Effector memory CD8-positive, alpha-beta T cell (primary cell): ENCODE data around the gene XPO1.
"Not testable (repeated sequence)": the region's sequence is repeated elsewhere in the genome, so short reads cannot be mapped to it uniquely, and the experiment has no call there.

Experiments
- ATAC-seq: fragments of 150-1000 bp; cut with Tn5 transposase; replicated peaks from 2 replicates; pipeline ENCODE4 v1.10.0; 2021; ENCODE audit warnings: mild to moderate bottlenecking, moderate library complexity
- DNase-seq, 3 experiments: peaks; one replicate each; pipeline ENCODE4 v3.0.0; 2021
- H3K27ac Mint-ChIP-seq, 2 donors: one replicate each; pipeline ENCODE4 v1.8.0; 2022; ENCODE audit warnings: mild to moderate bottlenecking in 2 of 2, mixed read lengths in 2 of 2, moderate library complexity in 2 of 2
- H3K27me3 Mint-ChIP-seq, 2 donors: one replicate each; pipeline ENCODE4 v1.8.0; 2022; ENCODE audit warnings: mixed read lengths in 2 of 2
- H3K36me3 Mint-ChIP-seq: one replicate; pipeline ENCODE4 v1.8.0; 2022; ENCODE audit warnings: mild to moderate bottlenecking, moderate library complexity, mixed read lengths; ENCODE audit not compliant: insufficient read depth
- H3K4me1 Mint-ChIP-seq, 2 donors: one replicate each; pipeline ENCODE4 v1.8.0; 2022; ENCODE audit warnings: low read depth in 2 of 2, mixed read lengths in 2 of 2
- H3K4me3 Mint-ChIP-seq, 2 donors: one replicate each; pipeline ENCODE4 v1.8.0; 2022; ENCODE audit warnings: mild to moderate bottlenecking in 2 of 2, mixed read lengths in 2 of 2, moderate library complexity in 2 of 2
- H3K9me3 Mint-ChIP-seq, 2 donors: one replicate each; pipeline ENCODE4 v1.8.0; 2022; ENCODE audit warnings: mixed read lengths in 2 of 2
- total RNA-seq, 9 experiments: gene quantifications; one replicate each; lab custom pipeline; 2026; lab: John Stamatoyannopoulos, UW

XPO1 gene, protein sequence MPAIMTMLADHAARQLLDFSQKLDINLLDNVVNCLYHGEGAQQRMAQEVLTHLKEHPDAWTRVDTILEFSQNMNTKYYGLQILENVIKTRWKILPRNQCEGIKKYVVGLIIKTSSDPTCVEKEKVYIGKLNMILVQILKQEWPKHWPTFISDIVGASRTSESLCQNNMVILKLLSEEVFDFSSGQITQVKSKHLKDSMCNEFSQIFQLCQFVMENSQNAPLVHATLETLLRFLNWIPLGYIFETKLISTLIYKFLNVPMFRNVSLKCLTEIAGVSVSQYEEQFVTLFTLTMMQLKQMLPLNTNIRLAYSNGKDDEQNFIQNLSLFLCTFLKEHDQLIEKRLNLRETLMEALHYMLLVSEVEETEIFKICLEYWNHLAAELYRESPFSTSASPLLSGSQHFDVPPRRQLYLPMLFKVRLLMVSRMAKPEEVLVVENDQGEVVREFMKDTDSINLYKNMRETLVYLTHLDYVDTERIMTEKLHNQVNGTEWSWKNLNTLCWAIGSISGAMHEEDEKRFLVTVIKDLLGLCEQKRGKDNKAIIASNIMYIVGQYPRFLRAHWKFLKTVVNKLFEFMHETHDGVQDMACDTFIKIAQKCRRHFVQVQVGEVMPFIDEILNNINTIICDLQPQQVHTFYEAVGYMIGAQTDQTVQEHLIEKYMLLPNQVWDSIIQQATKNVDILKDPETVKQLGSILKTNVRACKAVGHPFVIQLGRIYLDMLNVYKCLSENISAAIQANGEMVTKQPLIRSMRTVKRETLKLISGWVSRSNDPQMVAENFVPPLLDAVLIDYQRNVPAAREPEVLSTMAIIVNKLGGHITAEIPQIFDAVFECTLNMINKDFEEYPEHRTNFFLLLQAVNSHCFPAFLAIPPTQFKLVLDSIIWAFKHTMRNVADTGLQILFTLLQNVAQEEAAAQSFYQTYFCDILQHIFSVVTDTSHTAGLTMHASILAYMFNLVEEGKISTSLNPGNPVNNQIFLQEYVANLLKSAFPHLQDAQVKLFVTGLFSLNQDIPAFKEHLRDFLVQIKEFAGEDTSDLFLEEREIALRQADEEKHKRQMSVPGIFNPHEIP (N-terminal part only)
- total RNA-seq, result 235 to 529 (median 356) reads per million in 9 experiments

DNA sequence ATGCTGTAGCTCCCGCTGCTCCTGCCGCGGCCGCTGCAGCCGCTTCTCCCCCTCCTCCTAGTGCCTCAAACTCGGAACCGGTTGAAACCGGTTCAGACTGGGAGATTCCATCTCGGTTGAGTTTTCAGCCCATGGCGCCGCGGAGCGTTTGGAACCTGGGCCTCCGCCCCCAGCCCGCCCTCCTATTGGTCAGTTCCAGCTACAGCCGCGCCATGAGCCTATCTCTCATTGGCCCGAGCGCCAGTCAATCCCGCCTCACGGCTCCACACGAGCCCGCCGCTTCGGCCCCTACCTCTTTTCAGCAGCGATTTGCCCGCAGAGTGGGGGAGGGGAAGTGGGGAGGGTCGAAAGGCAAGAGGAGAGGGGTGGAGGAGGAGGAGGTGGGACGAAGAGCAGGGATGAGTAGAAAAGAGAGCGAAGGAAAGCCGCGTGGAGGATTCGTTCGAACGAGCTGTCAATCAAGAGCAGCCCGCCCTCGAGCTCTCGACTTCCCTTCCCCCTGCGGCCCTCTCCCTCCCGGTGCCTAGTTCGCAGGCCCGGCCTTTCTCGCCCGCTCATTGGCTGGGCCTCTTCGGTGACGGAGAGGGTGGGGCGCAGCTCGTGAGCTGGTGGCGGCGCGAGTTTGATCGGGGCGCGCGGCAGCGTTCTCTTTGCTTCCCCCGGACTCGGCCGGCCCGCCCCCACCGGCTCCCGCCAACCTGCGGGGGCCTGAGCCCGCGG, at the start of gene XPO1:
Gene XPO1, minus strand, starts transcription at position 157 of the 720 bp plus-strand sequence. CDS start 4,459 bp downstream, outside the sequence.
- DNase-seq (peak; percentile 96 to 98 (median 97)), ATAC-seq (peak; percentile 77)
- Mint-ChIP-seq H3K4me3 (peak within 1 kb of the TSS; percentile 92 to 97), H3K36me3 (peaks cover 35% of the 10 kb centered on the region), H3K9me3 (no peaks in the 10 kb centered on the region), H3K27ac (peak within 1 kb of the TSS; percentile 100), H3K27me3 (no peaks in the 10 kb centered on the region), H3K4me1 (peaks cover 27 to 47% of the 10 kb centered on the region in 2 donors)

DNA sequence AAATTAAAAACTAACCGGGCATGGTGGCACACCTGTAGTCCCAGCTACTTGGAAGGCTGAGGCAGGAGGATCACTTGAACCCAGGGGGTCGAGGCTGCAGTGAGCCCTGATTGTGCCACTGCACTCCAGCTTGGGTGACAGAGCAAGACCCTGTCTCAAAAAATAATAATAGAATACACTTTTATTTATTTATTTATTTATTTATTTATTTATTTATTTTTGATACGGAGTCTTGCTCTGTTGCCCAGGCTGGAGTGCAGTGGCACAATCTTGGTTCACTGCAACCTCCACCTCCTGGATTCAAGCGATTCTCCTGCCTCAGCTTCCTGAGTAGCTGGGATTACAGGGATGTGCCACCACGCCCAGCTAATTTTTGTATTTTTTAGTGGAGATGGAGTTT, 48.8 kb upstream of the XPO1 start:
- not testable (repeated sequence) for H3K27me3 Mint-ChIP-seq, H3K4me3 Mint-ChIP-seq, H3K36me3 Mint-ChIP-seq, ATAC-seq, H3K4me1 Mint-ChIP-seq, H3K27ac Mint-ChIP-seq, DNase-seq, H3K9me3 Mint-ChIP-seq

GRCh38 chr2:61585383-61585782, 47.2 kb upstream of the XPO1 start:
- Mint-ChIP-seq H3K4me1 (peaks cover 0 to 2% of the 10 kb centered on the region in 2 donors), H3K4me3 (no peak overlapping the region), H3K27me3 (no peaks in the 10 kb centered on the region), H3K9me3 (no peaks in the 10 kb centered on the region), H3K36me3 (no peaks in the 10 kb centered on the region), H3K27ac (no peak overlapping the region)
- no peak for ATAC-seq
- DNase-seq, result no peak

DNA sequence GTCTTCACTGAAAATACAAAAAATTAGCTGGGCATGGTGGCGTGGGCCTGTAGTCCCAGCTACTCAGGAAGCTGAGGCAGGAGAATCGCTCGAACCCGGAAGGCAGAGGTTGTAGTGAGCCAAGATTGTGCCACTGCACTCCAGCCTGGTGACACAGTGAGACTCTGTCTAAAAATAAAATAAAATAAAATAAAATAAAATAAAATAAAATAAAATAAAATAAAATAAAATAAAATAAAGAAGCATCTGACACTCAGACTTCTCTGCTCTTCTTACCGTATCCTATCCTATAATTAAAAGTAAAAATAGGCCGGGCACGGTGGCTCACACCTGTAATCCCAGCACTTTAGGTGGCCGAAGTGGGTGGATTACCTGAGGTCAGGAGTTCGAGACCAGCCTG, 46.2 kb upstream of the XPO1 start:
- H3K27ac Mint-ChIP-seq, DNase-seq, H3K4me3 Mint-ChIP-seq, H3K36me3 Mint-ChIP-seq, H3K27me3 Mint-ChIP-seq, H3K4me1 Mint-ChIP-seq, H3K9me3 Mint-ChIP-seq, ATAC-seq: not testable (repeated sequence)

GRCh38 chr2:61582165-61582564, 44.0 kb upstream of the XPO1 start:
- Mint-ChIP-seq H3K4me3 (no peak overlapping the region), H3K27ac (no peak overlapping the region), H3K4me1 (no peaks in the 10 kb centered on the region), H3K36me3 (no peaks in the 10 kb centered on the region), H3K9me3 (no peaks in the 10 kb centered on the region), H3K27me3 (no peaks in the 10 kb centered on the region)
- no peak for DNase-seq
- ATAC-seq, result no peak

GRCh38 chr2:61581716-61582115, 43.6 kb upstream of the XPO1 start:
- Mint-ChIP-seq H3K36me3 (no peaks in the 10 kb centered on the region), H3K4me1 (no peaks in the 10 kb centered on the region), H3K9me3 (no peaks in the 10 kb centered on the region), H3K27me3 (no peaks in the 10 kb centered on the region), H3K27ac (no peak overlapping the region), H3K4me3 (no peak overlapping the region)
- no peak for ATAC-seq
- no peak for DNase-seq

DNA sequence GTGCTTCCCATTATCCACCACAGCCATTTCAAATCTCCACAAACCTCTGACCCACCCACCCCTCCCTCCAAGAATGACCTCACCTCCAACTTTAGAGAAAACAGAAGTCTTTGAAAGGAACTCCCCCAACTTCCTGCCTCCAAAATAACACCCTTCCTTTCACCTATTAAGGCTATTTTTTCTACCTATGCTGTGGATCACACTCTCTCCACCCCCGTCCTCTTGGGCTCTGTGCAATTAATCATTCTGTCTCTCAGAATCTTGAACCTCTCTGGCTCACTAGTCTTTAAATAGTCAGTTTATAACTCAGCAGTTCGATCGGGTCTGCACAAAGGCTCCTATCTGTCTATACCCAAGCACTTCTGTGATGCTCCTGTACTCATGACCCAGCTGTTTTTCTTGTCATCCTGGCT, 37.3 kb upstream of the XPO1 start:
- H3K27me3 Mint-ChIP-seq, result no peaks in the 10 kb centered on the region
- ATAC-seq (no peak), DNase-seq (no peak)
- peak overlapping the region in 1 of 2 donors; percentile 45 for H3K27ac Mint-ChIP-seq
- peaks cover 4 to 7% of the 10 kb centered on the region in 2 donors for H3K4me1 Mint-ChIP-seq
- no peak overlapping the region for H3K4me3 Mint-ChIP-seq
- H3K9me3 Mint-ChIP-seq, result no peaks in the 10 kb centered on the region
- no peaks in the 10 kb centered on the region for H3K36me3 Mint-ChIP-seq

GRCh38 chr2:61566566-61566965, 28.4 kb upstream of the XPO1 start:
- H3K9me3 Mint-ChIP-seq, result no peaks in the 10 kb centered on the region
- no peak for DNase-seq
- H3K27ac Mint-ChIP-seq, result no peak overlapping the region
- no peaks in the 10 kb centered on the region for H3K36me3 Mint-ChIP-seq
- H3K4me1 Mint-ChIP-seq, result no peaks in the 10 kb centered on the region
- H3K27me3 Mint-ChIP-seq, result no peaks in the 10 kb centered on the region
- ATAC-seq, result no peak
- no peak overlapping the region for H3K4me3 Mint-ChIP-seq

DNA sequence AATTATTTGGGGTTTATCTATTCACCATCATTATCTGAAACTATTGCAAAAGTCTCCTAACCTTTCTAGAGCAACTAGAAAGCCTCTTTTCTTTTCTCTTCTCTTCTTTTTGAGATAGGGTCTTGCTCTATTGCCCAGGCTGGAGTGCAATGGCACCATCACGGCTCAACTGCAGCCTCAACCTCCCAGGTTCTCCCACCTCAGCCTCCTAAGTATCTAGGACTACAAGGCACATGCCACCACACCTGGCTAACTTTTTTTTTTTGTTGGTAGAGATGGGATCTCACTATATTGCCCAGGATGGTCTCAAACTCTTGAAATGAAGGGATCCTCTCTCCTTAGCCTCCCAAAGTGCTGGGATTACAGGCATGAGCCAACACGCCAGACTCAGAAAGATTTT, 24.5 kb upstream of the XPO1 start:
- Mint-ChIP-seq H3K27ac (no peak overlapping the region), H3K27me3 (no peaks in the 10 kb centered on the region), H3K4me1 (no peaks in the 10 kb centered on the region), H3K36me3 (no peaks in the 10 kb centered on the region), H3K9me3 (no peaks in the 10 kb centered on the region), H3K4me3 (no peak overlapping the region)
- ATAC-seq, result no peak
- no peak for DNase-seq

- Mint-ChIP-seq H3K4me1 (no peaks in the 10 kb centered on the region), H3K4me3 (no peak overlapping the region), H3K27me3 (no peaks in the 10 kb centered on the region), H3K27ac (no peak overlapping the region), H3K36me3 (no peaks in the 10 kb centered on the region), H3K9me3 (no peaks in the 10 kb centered on the region)
- ATAC-seq, result no peak
- DNase-seq, result no peak
Measured at GRCh38 chr2:61558160-61558559, 20.0 kb upstream of the XPO1 start.

GRCh38 chr2:61557381-61557780, 19.2 kb upstream of the XPO1 start:
- H3K4me1 Mint-ChIP-seq, result no peaks in the 10 kb centered on the region
- H3K27me3 Mint-ChIP-seq, result no peaks in the 10 kb centered on the region
- ATAC-seq, result no peak

DNA sequence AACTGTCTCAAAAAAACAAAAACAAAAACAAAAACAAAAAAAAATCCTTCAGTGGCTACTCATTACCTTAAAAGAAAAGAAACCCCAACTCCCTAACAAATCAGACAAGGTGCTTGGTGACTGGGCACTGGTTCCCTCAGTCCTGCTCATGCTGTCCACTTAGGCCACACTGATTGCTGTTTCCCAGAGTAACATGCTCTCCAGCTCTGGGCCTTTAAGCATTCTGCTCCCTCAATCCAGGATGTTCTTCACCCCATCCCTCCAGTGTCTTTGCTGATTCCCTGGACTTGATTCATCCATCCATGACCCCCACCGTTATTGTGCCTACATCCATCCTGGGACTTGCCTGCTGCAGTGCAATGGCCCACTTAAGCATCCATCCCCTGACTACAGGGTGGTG, 16.4 kb upstream of the XPO1 start:
- H3K27me3 Mint-ChIP-seq, result peaks cover 0 to 12% of the 10 kb centered on the region in 2 donors
- no peaks in the 10 kb centered on the region for H3K9me3 Mint-ChIP-seq
- no peaks in the 10 kb centered on the region for H3K36me3 Mint-ChIP-seq
- no peak overlapping the region for H3K27ac Mint-ChIP-seq
- H3K4me1 Mint-ChIP-seq, result no peaks in the 10 kb centered on the region
- no peak for ATAC-seq
- DNase-seq, result no peak
- H3K4me3 Mint-ChIP-seq, result no peak overlapping the region

More at GRCh38 chr2:61557381-61557780, 19.2 kb upstream of the XPO1 start:
- Mint-ChIP-seq H3K27ac (no peak overlapping the region), H3K9me3 (no peaks in the 10 kb centered on the region), H3K36me3 (no peaks in the 10 kb centered on the region), H3K4me3 (no peak overlapping the region)
- DNase-seq, result no peak
